ENCODE data around the gene HSF2BP.
"Not testable (repeated sequence)": the region's sequence is repeated elsewhere in the genome, so short reads cannot be mapped to it uniquely, and the experiment has no call there.

Gene HSF2BP

DNA sequence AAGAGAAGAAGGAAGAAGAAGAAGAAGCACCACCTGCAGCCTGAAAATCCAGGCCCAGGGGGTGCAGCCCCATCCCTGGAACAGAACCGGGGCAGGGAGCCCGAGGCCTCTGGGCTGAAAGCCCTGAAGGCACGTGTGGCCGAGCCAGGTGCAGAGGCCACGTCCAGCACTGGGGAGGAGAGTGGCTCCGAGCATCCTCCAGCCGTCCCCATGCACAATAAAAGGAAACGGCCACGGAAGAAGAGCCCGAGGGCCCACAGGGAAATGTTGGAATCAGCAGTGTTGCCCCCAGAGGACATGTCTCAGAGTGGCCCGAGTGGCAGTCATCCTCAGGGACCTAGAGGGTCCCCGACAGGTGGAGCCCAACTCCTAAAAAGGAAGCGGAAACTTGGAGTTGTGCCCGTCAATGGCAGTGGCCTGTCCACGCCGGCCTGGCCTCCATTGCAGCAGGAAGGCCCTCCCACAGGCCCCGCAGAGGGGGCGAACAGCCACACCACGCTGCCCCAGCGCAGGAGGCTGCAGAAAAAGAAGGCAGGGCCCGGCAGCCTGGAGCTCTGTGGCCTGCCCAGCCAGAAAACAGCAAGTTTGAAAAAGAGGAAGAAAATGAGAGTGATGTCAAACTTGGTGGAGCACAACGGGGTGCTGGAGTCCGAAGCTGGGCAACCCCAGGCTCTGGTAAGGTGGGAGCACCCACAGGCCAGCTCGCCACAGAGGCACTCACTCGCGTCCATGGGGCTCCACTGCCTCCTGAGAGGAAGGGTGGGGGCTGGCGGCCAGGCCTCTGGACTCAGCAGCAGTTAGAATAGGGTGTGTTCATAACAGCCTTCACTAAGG, 28.5 kb upstream of the HSF2BP start:
- DNase-seq, result no peak

DNA sequence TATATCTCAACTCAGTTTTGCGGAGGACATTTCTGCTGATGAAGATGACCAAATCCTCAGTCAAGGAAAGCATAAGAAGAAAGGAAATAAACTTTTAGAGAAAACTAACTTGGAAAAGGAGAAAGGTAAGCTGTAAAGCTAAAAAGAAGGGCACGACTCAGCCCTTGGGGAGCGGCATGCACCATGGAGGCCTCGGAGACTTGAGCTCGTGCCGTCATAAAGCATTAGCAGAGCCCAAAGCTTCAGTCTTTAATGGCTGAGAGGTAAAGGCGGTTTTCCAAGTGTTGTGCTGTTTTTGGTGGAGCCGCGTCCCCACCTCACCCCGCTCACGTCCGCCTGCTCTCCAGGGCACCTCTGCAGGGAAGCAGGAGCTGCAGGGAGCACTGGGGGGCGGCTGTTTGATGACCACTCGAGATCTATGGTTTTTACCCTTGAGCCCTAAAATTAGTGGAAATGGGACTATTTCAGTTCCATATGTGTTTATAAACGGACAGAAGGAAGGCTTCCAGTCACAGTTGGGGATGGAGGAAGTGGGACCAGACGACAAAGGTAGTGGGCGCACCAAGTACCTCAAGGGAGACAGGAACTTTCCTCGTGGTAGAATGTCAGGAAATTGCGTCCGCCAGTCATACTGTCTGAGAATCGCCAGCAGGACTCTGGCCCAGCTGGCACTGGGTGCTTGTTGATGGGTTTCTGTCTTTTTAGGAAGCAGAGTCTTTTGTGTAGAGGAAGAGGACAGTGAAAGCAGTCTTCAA, 27.7 kb upstream of the HSF2BP start:
- no peak for DNase-seq

DNA sequence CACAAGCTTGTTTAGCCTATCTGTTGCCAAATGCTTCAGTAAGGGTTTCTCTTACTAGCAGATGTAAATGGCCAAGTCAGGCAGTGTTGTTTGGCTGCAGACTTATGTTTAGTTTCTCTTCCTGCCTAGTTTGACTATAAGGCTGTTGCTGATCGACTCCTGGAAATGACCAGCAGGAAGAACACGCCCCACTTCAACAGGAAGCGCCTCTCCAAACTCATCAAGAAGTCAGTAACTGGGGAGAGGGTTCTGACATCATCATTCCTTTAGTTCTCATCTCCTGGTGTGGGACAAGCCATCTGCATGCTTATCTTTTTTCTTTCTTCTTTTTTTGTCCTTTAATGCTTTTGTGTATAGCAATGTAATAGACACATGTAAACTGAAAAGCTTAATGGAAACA, 25.1 kb upstream of the HSF2BP start:
- no peak for DNase-seq

DNA sequence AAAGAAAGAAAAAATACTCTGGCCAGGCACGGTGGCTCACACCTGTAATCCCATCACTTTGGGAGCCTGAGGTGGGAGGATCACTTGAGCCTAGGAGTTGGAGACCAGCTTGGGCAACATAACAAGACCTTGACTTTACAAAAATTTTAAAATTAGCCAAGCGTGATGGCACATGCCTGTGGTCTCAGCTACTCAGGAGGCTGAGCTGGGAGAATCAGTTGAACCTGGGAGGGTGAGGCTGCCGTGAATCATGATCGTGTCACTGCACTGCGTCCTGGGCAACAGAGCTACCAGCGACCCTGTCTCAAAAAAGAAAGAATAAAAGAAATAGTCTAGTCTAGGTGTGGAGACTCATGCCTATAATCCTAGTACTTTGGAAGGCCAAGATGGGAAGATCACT, 22.4 kb upstream of the HSF2BP start:
- no peak for DNase-seq

DNA sequence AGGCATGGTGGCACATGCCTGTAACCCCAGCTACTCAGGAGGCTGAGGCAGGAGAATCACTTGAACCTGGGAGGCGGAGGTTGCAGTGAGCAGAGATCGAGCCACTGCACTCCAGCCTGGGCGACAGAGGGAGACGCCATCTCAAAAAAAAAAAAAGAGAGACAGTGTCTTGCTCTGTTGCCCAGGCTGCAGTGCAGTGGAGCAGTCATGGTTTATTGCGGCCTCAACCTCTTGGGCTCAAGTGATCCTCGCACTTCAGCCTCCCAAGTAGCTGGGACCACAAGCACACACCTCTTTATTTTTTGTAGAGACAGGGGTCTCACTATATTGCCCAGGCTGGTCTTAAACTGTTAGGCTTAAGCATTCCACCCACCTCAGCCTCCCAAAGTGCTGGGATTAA, 21.1 kb upstream of the HSF2BP start:
- DNase-seq, result not testable (repeated sequence)

DNA sequence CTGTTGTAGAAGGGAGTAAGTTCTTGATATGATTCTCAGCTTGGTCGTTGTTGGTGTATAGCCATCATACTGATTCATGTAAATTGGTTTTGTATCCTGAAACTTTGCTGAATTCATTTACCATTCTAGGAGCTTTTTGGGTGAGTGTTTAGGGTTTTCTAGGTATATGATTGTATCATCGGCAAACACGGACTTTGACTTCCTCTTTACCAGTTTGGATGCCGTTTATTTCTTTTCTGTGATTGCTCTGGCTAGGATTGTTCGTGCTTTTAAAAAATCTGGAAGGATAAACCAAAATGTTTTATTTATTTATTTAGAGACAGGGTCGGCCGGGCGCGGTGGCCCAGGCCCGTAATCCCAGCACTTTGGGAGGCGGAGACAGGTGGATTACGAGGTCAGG, 20.7 kb upstream of the HSF2BP start:
- DNase-seq, result no peak

DNA sequence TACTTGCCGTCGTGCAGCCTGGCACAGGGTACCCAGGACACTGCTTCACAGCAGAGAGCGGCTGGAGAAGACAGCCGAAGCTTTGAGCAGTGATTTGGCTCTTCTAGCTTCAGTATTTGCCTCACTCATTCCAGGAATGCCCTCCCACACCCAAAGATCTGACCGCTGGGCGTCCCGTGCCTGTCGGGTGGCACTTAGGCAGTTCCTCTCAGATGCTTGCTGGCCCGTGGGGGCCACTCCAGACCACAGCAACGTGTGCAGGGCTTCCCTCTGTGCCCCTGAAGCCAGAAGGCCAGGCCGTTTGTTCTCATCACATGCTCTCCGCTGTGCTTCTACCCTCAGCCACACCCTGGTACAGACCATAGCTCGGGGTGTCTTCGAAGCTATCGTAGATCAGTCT, 17.1 kb upstream of the HSF2BP start:
- DNase-seq, result no peak

DNA sequence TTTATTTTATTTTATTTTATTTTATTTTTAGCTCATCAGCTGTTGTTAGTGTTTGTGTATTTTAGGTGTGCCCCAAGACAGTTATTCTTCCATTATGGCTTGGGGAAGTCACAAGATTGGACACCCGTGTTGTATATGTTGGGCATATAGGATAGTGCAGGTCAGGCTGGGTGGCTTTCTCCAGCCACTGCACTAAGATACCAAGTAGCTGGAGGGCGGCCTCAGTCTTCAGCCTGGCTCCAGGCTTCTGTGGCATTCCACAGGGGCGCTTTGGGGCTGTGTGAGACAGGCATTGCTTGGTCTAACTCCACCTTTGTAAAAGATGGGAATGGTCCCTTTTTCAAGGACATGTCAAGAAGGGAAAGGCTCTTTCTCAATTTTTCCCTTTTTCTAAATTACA, 16.6 kb upstream of the HSF2BP start:
- no peak for DNase-seq

DNA sequence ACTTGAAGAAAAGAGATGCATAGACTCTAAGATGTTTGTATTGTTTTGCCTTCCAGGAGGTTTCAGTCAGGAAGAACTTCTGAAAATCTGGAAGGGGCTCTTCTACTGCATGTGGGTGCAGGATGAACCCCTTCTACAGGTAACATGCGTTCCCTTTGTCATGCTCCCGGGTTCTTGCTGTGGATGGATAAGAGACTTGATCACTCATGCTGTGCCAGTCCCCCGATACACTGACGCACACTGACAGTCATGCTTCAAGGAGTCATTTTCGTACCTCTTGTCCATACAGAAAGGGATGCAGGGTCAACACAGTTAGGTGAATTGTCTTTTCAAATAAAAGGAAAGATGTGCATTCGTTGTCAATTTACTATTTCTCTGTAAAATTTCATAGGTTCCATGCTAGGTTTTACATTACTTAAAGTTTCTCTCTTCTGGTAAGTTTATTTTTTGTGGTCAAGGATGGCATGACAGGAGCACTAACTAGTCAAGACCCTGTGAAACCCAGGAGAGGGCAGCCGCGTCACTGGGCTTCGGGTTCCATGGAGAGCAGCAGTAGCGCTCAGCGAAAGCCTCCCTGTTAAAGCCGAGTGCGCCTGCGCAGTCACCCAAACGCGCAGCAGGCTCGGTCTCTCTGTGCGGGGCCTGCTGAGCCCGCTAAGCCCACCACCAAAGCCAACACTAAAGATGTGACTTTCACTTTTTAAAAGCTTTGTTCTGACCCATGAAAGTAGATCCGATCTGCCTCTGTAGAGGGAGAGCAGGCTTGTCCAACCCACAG, 10.7 kb upstream of the HSF2BP start:
- no peak for DNase-seq

DNA sequence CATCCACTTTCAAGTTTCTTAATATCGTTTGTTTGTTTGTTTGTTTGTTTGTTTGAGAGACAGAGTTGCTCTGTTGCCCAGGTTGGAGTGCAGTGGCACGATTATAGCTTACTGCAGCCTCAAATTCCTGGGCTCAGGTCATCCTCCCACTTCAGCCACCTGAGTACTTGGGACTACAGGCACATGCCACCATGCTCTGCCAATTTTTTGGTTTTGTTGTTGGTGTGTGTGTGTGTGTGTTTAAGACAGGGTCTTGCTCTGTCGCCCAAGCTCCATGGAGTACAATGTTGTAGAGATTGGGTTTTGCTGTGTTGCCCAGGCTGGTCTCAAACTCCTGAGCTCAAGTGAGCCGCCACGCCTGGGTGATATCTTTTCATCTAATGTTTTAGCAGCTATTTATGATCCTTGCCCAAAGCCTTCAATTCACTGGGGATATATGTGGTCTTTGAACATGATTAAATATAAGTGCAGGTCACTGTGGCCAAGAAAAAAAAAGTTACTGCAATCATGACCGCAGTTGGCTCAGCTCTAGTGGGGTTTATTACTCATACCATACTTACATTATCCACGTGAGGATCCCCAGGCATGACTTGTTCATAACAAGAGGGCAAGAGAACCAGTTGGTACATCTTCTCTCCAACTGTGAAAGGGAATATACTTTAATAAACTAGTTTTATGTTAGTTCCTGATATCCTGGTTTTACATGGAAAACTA, 8.1 kb upstream of the HSF2BP start:
- DNase-seq, result no peak

DNA sequence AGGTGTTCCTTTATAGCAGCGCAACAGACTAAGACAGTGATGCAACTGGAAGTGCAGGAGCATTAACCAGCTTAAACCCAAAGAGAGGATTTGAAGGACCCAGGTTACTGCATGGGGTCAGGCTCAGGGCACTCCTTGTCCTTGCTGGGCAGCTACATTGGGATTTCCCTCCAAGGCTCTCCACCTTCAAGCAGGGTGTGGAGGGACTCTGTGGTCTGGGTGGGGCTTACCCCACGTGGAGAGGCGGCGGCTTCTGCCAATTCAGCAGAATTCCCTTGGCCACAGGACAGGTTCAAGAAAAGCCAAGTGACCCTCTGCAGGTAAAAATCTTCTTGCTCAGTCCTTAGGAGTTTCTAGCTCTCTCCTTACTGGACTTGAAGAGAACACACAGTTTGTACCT, 6.6 kb upstream of the HSF2BP start:
- DNase-seq, result no peak

DNA sequence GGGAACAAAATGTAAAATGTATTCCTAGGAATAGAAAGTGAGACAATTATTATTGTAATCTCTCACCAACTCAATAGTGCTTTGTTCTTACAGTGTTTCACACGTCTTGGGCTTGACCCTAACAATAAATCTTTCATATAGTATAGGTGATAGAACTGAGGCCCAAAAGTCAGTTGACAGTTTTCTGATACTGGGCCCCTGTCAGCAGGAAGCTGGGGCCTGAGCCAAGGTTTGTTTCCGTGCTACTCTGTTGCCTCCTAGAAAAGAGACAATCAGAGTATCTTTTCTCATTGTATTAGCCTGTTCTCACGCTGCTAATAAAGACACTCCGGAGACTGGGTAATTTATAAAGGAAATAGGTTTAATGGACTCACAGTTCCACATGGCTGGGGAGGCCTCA, 5.1 kb upstream of the HSF2BP start:
- no peak for DNase-seq

DNA sequence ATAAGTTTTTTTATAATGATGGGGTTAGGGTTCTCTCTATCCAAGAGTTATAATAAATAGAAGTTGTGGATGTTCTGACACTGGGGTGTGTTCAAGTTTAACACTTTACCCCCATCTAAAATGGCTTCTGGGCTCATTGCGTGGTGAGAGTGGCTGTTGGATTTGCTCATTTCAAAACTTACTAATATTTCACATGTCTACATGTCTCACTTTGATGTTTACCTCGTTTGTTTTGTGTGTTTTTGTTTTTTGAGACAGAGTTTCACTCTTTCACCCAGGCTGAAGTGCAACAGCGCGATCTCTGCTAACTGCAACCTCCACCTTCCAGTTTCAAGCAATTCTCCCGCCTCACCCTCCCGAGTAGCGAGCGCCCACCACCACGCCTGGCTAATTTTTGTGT, 3.7 kb upstream of the HSF2BP start:
- DNase-seq, result no peak

DNA sequence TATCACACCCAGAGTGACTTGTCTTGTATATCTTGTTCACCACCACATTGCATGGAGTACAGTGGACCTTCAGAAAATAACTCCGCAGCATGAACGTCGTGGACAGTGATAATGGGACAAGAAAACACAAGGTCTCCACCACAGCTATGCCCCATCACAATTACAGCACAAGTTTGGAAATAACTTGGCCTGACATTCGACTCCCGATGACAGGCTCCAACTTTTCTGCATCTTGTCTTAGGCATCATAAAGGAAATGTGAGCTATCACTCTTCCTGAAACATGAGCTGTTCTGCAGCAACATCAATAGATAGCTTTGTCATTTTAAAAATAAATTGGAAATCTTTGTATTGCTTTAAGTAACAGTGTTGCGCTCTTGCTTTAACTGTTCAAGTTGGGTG, 3.0 kb upstream of the HSF2BP start:
- DNase-seq, result no peak

DNA sequence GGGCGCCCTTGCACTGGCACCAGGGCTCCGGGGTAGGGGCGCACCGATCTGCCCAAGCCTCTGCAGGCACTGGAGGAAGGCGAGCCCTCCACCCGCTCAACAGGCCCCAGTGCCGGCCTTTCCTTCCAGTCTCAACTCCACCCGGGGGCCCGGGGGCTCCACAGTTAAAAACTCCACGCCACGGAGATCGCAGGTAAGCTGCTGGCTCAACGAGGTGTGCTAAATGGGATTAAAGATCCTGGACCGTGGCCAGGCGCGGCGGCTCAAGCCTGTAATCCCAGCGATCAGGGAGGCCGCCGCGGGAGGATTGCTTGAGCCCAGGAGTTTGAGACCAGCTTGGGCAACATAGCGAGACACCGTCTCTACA, 536 bp downstream of the HSF2BP start:
- DNase-seq, result no peak

DNA sequence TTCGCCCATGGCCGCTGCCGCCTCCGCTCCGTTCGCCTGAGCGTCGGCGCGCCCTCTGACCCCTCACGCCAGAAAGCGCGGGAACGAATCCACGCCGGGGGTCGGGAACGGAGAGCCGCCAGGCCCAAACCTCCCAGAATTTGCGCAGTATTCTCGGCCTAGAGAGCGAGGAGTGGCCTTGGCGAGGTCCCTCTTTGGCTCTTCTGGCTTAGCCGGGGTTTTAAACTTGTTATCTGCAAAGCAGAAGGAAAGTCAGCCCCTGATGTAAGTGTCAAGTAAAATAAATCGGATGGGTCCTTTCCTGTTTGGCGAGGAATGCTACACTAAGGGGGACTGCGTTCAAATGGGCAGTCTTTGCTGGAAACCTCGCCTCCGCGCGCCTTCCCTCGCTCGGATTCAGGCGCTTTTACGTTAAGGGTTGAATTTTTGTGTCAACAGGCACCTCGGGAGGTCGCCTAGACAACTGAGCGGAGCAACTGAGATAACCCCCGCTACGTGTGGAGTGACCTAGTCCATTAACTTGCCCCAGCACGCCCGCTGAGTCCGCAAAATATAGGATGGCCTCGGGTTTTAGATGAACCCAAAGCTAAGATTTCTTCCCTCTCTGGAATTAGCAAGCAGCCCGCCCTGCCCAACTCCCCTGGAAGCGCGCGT, 1.1 kb downstream of the HSF2BP start:
- no peak for DNase-seq

DNA sequence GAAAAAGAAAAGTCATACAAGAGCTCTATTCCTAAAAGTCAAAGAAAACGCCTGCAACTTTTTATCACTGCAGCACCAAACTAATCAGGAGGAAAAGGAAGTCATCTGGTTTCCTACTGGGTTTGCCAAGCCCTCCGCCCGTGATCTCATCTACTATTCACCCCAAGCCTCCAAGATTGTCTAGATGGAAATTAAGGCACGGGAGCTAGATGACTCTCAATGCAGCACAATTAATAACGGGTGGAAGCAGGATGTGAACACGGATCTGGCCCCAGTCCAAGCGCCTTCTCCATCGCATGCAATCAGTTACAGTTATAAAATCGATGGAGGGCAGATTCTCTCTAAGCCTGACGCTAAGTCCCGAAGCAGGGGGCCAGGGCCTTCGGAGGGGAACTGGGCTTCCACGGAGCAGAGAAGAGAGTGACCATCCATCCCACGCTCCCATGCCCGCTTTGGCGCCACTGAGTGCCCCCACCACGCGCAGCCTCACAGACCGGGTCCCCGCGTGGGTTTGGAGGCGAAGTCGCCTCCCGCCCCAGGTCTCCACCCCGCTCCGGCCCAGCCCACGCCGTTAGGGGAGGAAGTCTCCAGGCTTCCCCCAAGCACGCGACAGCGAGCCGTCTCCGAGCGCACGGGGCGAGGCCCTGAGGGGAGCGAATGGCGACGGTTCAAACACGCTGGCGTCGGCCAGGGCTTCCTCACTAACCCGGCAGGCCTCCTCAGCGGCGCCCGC, 1.8 kb downstream of the HSF2BP start:
- no peak for DNase-seq

DNA sequence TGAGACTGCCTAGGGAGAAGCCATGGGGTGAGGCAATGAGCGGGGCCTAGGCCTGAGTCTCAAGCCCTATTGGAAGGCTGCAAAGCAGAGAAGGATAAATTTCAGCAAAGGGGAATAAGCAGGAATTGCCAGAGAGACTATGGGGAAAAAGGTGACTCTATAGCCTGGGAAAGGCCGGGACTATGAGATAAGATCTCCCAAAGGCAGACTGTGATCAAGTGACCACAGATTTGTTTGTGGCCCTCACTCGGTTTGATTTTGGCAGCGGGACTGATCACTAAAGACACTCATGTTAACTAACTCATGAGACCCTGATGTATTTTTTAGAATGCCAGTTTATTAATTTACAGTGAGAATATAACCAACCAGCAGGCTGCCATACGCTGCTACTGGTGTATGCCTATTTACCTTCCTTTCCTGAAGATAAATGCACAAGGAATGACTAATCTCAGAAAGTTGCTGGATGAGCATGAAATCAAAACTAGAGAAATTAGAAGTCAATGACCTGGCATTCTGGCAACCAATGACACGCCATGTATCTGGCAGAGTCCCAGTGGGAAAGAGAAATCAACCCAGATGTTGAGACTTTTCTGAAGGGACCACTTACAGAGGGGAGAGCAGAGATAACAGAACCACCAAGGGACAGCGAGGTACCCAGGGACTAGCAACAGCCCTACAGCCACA, 4.3 kb downstream of the HSF2BP start:
- peak; percentile 29 for DNase-seq

DNA sequence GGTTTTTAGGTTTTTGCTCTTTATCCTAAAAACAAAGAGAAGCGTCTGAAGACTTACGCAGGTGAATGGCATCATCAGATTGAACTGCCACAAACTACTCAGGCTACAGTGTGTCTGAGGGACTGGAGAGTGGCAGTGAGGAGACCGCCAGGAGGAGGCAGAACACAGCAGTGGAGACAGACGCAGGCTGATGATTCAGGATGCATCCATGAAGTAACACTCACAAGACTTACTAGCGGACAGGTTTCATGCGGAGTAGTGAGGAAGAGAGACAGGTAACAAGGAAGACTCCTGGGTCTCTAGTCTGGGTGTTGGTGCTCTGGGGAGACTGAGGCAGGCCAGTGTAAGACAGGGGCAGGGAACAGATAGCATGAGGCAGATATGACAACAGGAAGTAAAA, 5.7 kb downstream of the HSF2BP start:
- no peak for DNase-seq

DNA sequence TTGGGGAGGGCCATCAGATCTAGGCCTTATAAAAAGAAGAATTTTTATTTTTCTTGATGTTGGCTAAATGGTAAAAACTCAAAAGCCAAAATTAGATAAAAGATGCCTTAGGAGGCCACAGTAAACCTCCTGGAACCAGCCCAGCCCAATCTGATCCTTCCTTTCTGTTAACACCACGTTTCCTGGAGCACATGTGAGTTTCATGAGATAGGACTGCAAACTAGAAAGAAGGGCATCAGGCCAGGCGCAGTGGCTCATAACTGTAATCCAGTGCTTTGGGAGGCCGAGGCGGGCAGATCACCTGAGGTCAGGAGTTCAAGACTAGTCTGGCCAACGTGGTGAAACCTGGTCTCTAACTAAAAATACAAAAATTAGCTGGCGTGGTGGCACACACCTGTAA, 6.7 kb downstream of the HSF2BP start:
- DNase-seq, result no peak

DNA sequence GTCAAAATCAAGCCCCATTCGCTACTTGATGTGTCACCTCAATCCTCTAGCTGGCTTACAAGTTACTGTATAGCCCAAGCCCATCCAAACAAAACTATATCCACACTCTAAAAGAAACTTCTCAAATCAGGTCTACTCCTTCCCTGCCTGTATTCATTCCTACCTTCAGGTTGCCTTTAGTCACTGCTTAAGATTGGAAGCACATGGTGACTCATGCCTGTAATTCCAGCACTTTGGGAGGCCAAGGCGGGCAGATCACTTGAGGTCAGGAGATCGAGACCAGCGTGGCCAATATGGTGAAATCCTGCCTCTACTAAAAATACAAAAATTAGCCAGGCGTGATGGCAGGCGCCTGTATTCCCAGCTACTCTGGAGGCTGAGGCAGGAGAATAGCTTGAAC, 7.4 kb downstream of the HSF2BP start:
- not testable (repeated sequence) for DNase-seq

All from NCI-H226 (cell line).